Measurements from ENCODE around the gene ATP5F1E.

Gene ATP5F1E

DNA sequence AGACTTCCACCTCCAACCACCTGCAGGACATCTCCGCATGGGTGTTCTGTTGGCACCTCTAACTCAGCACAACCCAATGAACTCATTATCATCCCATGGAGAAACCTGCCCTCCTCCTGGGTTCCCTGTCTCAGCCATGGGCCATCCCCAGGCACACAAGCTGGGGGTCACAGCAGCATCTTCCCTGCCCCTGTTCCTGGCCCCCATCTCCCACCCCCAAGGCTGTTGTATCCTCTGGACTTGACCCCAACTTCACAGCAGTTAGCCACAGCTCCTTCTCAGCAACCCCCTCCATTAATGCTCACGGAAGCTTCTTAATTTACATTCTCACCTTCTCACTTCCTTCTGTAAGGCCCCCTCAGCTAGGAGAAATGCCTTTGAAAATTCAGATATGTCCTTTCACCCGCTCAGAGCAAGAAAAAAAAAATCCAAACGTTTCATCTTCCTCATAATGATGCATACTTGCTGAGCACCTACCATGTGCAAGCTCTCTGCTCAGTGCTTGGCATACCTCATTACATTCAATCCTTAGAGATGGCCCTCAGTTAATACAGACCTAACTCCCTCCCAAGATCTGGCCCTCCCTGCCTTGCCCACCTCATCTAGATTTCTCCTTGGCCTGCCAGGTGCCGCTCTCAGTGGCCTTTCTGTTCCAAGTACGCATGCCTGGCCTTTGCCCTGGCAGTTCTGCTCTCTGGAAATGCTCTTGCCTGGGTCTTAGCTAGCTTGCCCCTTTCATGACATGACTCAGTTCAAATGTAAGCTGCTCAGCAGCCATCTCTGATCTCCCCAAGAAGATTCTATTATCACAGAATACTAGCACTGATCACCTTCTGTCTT, 53.6 kb downstream of the ATP5F1E start:
- DNase-seq (ENCODE audit: insufficient read length, low spot score): no peak
- TF ChIP-seq SPI1 (IDR thresholded peaks at IDR 0.05; ENCODE audit: low read depth, low read length) (peak; percentile 70), TAF1 (IDR thresholded peaks at IDR 0.05; ENCODE audit: low read depth, low read length) (no peak)
- peak; percentile 66 for FAIRE-seq

- TF ChIP-seq SPI1 (IDR thresholded peaks at IDR 0.05; ENCODE audit: low read depth, low read length): 0 out of 2 replicates have a peak, but pooled peaks have one; percentile 1
- no peak for TF ChIP-seq TAF1 (IDR thresholded peaks at IDR 0.05; ENCODE audit: low read depth, low read length)
- FAIRE-seq (no peak), DNase-seq (ENCODE audit: insufficient read length, low spot score) (no peak)
These were observed 55.9 kb downstream of the ATP5F1E start for GRCh38 chr20:58976061-58976730.

Measured in GM12891 (cell line).